Calu3 (cell line): ENCODE data around the gene DOCK7. TPM values are rescaled to one million over a fixed set of nuclear protein-coding genes. Genes with fewer than 3 reads are reported as not detected.
A peak's percentile ranks its signal among the peaks of the same experiment; 100 is the strongest.

ENCODE experiments used
- BruUV-seq: library from RNA; stranded (reverse); fragments of 400-500 nt; replicated peaks from 2 replicates; lab custom pipeline; 2021; lab: Mats Ljungman, UMichigan
- CTCF ChIA-PET: fragments of 300-600 bp; sonication (Branson Sonifier 250); formaldehyde crosslinking; loops from one replicate; lab custom pipeline; 2022; ENCODE audit warnings: antibody characterized with exemption; lab: Charles Lee
- DNase-seq: peaks from one replicate; pipeline ENCODE4 v3.0.0; 2022
- H3K27ac Mint-ChIP-seq: one replicate; pipeline ENCODE4 v1.8.0; 2022; ENCODE audit warnings: mixed read lengths; ENCODE audit not compliant: unreplicated experiment
- H3K27me3 Mint-ChIP-seq: one replicate; pipeline ENCODE4 v1.8.0; 2022; ENCODE audit warnings: mixed read lengths; ENCODE audit not compliant: unreplicated experiment
- H3K36me3 Mint-ChIP-seq: one replicate; pipeline ENCODE4 v1.8.0; 2022; ENCODE audit warnings: mild to moderate bottlenecking, moderate library complexity, mixed read lengths; ENCODE audit not compliant: insufficient read depth, unreplicated experiment
- H3K4me1 Mint-ChIP-seq: one replicate; pipeline ENCODE4 v1.8.0; 2022; ENCODE audit warnings: mild to moderate bottlenecking, low read depth, mixed read lengths; ENCODE audit not compliant: unreplicated experiment
- H3K4me3 Mint-ChIP-seq: one replicate; pipeline ENCODE4 v1.8.0; 2022; ENCODE audit warnings: mild to moderate bottlenecking, low read depth, moderate library complexity, mixed read lengths; ENCODE audit not compliant: unreplicated experiment
- H3K9me3 Mint-ChIP-seq: one replicate; pipeline ENCODE4 v1.8.0; 2022; ENCODE audit warnings: low read depth, mixed read lengths; ENCODE audit not compliant: unreplicated experiment
- intact Hi-C: fragments of 100-400 bp; cut with micrococcal nuclease; formaldehyde crosslinking; loops from one replicate; pipeline ENCODE4 v1.10.0; 2022; ENCODE audit not compliant: unreplicated experiment
- total RNA-seq: library from RNA; stranded (reverse); gene quantifications from 2 replicates; pipeline ENCODE4 v1.2.3, GENCODE V29; 2022
- TF ChIP-seq, protein P1 (sequence below): fragments of 200-600 bp; IDR thresholded peaks from one replicate; pipeline ENCODE4 v1.8.0; 2022; ENCODE audit warnings: antibody characterized with exemption; ENCODE audit not compliant: unreplicated experiment

DOCK7 gene
- total RNA-seq, 1 experiment from 2014 or later: 48.6 TPM

DNA sequence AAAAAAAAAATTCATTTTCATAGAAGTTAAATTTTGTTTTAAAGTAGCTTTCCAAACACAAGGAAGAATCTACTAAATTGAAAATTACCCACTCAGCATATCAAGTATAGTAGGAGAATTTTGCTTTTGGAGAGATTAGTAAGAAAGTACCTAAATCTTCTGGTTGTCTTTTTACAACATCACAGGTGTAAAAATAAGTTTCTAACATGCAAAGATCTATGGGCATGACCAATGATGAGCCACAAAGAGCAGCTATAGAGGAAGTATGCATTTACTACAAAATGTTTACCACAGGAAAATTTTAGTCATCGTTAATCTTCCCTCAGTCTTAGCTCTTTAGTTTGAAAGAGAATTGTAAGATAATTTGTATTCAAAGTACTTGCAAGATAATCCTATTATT is 62.8 kb downstream of the DOCK7 start:
- intact Hi-C loops: no loop called here
- Mint-ChIP-seq H3K4me1 (no peaks in the 10 kb centered on the region), H3K27ac (no peak overlapping the region), H3K9me3 (no peaks in the 10 kb centered on the region), H3K36me3 (peaks cover 5% of the 10 kb centered on the region), H3K4me3 (no peak overlapping the region), H3K27me3 (no peaks in the 10 kb centered on the region)
- TF ChIP-seq, protein P1, sequence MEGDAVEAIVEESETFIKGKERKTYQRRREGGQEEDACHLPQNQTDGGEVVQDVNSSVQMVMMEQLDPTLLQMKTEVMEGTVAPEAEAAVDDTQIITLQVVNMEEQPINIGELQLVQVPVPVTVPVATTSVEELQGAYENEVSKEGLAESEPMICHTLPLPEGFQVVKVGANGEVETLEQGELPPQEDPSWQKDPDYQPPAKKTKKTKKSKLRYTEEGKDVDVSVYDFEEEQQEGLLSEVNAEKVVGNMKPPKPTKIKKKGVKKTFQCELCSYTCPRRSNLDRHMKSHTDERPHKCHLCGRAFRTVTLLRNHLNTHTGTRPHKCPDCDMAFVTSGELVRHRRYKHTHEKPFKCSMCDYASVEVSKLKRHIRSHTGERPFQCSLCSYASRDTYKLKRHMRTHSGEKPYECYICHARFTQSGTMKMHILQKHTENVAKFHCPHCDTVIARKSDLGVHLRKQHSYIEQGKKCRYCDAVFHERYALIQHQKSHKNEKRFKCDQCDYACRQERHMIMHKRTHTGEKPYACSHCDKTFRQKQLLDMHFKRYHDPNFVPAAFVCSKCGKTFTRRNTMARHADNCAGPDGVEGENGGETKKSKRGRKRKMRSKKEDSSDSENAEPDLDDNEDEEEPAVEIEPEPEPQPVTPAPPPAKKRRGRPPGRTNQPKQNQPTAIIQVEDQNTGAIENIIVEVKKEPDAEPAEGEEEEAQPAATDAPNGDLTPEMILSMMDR: no peak
- no TSS peak for BruUV-seq
- CTCF ChIA-PET: no interaction called here
- DNase-seq: no peak

DNA sequence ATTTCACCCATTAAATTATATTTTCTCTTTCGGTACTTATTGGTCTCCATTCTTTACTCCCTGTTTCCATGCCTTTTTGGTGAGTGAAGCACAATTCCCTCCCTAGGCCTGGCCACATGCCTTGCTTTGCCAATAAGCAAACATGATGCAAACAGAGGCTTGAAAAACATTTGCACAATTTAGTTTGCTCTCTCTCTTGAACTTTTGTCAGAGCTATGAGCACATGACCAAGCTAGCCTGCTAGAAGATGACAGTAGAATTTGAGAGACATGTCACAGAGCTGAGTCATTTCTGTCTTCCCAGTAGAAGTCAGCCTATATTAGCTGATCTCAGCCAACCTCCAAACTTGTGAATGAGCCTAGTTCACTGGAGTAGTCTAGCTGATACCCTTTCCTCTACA is 66.3 kb downstream of the DOCK7 start:
- H3K27me3 Mint-ChIP-seq: no peaks in the 10 kb centered on the region
- no TSS peak for BruUV-seq
- no peak overlapping the region for H3K27ac Mint-ChIP-seq
- H3K4me1 Mint-ChIP-seq: no peaks in the 10 kb centered on the region
- no peaks in the 10 kb centered on the region for H3K9me3 Mint-ChIP-seq
- no peak overlapping the region for H3K4me3 Mint-ChIP-seq
- peak; percentile 2 for DNase-seq
- intact Hi-C loops: no loop called here
- TF ChIP-seq, protein P1: no peak
- CTCF ChIA-PET: interaction anchor here (0.6 kb wide), 1 partner anchor 1186 kb away, joined by 5 read pairs; no protein-coding TSS in a partner anchor
- H3K36me3 Mint-ChIP-seq: peaks cover 4% of the 10 kb centered on the region

DNA sequence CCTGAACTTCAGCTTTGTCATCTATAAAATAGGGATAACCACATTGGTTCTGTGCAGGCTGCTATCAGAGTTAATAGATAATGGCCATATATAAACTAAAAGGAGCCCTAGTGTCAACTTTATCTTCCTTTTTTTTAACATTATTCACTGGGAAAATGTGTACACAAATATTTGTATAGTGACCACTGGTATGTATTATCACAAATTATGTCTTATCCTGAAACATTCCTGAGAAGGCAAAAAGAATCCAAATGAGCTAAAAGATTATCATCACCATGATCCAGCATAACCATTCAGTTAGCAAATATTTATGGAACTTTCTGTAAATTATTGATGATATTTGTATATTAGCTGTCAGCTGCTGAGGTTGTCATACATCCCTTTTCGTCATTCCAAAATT is 74.3 kb downstream of the DOCK7 start:
- no peak overlapping the region for H3K4me3 Mint-ChIP-seq
- H3K4me1 Mint-ChIP-seq: no peaks in the 10 kb centered on the region
- BruUV-seq: no TSS peak
- TF ChIP-seq, protein P1: no peak
- intact Hi-C loops: no loop called here
- no peaks in the 10 kb centered on the region for H3K36me3 Mint-ChIP-seq
- CTCF ChIA-PET: no interaction called here
- no peaks in the 10 kb centered on the region for H3K27me3 Mint-ChIP-seq
- no peak for DNase-seq
- H3K9me3 Mint-ChIP-seq: no peaks in the 10 kb centered on the region
- no peak overlapping the region for H3K27ac Mint-ChIP-seq

GRCh38 chr1:62613325-62613727 is 74.9 kb downstream of the DOCK7 start:
- no peak for DNase-seq
- intact Hi-C loops: no loop called here
- Mint-ChIP-seq H3K36me3 (no peaks in the 10 kb centered on the region), H3K4me3 (no peak overlapping the region), H3K27me3 (no peaks in the 10 kb centered on the region), H3K27ac (no peak overlapping the region), H3K4me1 (no peaks in the 10 kb centered on the region), H3K9me3 (no peaks in the 10 kb centered on the region)
- CTCF ChIA-PET: no interaction called here
- BruUV-seq: no TSS peak
- TF ChIP-seq, protein P1: no peak
